Mucosa of descending colon (tissue), 3 donors: Measurements from ENCODE around the gene OTOP3. TPM values are rescaled to one million over a fixed set of nuclear protein-coding genes. Genes with fewer than 3 reads are reported as not detected.

Experiments used
- ATAC-seq: fragments of 200-7000 bp; cut with Tn5 transposase; one replicate; pipeline ENCODE4 v1.9.1; 2020; ENCODE audit warnings: mild to moderate bottlenecking, moderate library complexity
- DNase-seq, 3 donors: peaks; one replicate each; pipeline ENCODE4 v3.0.0-alpha.2; 2020
- H3K36me3 ChIP-seq: fragments of 200-600 bp; one replicate; pipeline ENCODE4 v1.8.0; 2021; ENCODE audit warnings: low read depth, mild to moderate bottlenecking
- H3K4me1 ChIP-seq: fragments of 200-600 bp; one replicate; pipeline ENCODE4 v1.8.0; 2021; ENCODE audit warnings: low read depth, mild to moderate bottlenecking
- H3K4me3 ChIP-seq: fragments of 200-600 bp; one replicate; pipeline ENCODE4 v1.8.0; 2021; ENCODE audit warnings: mild to moderate bottlenecking
- H3K9me3 ChIP-seq: fragments of 200-600 bp; one replicate; pipeline ENCODE4 v1.8.0; 2021; ENCODE audit warnings: mild to moderate bottlenecking
- intact Hi-C, 2 donors: fragments of 100-400 bp; cut with DNase I in 1 of 2; cut with micrococcal nuclease in 1 of 2; formaldehyde crosslinking; loops; one replicate each; pipeline versions ENCODE4 v1.11.0 to v1.11.1; 2022; cut with DNase I, micrococcal nuclease
- total RNA-seq, 3 donors: library from RNA; stranded (reverse); fragmentation: NEBNext Ultra II Directional in 2 of 3; extraction: Animal tissue kit (Norgen Biotek cat#: 25700) in 2 of 3; gene quantifications; one replicate each; pipeline versions ENCODE4 v1.2.1 to v1.2.4, GENCODE V29; 2021 to 2023
- TF ChIP-seq, protein P1 (sequence below): fragments of 200-600 bp; IDR thresholded peaks from one replicate; pipeline ENCODE4 v1.8.0; 2022; ENCODE audit warnings: antibody characterized with exemption, mild to moderate bottlenecking
- donor health status: DM: no; HTN: no; CAD: no; lungs with moderate emphysema.
- donor health status: DM: no; HTN: no; CAD: no.
- donor health status: DM: no; HTN: yes; CAD: no.

The OTOP3 gene
- total RNA-seq, 3 donors from 2014 or later = 0.38 to 2.8 (median 1.5) TPM

DNA sequence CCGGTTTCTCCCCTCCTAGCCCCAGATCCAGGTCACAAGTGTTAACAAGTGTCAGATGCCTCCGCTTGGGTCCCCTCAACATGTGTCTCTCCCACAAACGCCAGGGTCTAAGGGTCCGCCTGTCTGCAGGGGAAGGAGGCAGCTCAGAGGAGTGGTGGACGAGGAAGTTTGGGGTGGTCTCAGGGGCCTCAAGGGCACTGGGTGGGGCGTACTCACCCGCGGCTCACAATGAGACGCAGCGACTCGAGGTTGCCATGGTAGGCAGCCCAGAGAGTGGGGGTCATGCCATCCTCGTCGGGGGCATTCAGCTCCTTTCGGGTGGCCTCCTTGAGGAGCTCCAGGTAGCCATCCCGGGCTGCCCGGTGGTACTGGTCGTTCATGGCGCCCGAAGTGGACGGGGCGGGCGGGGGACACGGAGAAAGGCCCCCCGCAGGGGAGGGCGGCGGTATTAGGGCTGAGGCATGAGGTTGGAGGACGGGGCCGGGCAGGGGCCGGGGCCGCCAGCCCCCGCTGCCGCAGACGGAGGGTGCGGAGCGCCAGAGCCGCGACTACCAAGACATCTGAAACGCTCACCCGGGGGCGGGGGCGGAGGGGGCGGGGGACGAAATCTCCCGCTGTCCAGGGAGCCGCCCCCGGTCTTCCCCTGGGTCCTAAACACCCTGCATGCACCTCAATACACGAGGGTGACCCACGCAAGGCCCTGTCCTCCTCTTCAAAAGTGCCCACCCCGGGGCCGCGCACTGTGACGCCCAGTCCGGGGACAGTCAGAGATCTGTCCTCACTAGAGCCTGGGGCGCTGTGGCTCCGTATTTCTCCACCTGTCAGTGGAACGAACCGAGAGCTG lies 12.8 kb upstream of the OTOP3 start, which contains the start of gene USH1G:
Gene USH1G, minus strand, starts transcription at position 562 of the 844 bp plus-strand sequence. Its CDS starts 182 bp downstream, at position 380.
- intact Hi-C loops = no loop called here
- DNase-seq (no peak), ATAC-seq (peak; percentile 38)
- Histone ChIP-seq H3K36me3 (no peaks in the 10 kb centered on the region), H3K9me3 (no peaks in the 10 kb centered on the region), H3K4me1 (peaks cover 11% of the 10 kb centered on the region), H3K4me3 (no peak within 1 kb of the TSS)
- TF ChIP-seq, protein P1, sequence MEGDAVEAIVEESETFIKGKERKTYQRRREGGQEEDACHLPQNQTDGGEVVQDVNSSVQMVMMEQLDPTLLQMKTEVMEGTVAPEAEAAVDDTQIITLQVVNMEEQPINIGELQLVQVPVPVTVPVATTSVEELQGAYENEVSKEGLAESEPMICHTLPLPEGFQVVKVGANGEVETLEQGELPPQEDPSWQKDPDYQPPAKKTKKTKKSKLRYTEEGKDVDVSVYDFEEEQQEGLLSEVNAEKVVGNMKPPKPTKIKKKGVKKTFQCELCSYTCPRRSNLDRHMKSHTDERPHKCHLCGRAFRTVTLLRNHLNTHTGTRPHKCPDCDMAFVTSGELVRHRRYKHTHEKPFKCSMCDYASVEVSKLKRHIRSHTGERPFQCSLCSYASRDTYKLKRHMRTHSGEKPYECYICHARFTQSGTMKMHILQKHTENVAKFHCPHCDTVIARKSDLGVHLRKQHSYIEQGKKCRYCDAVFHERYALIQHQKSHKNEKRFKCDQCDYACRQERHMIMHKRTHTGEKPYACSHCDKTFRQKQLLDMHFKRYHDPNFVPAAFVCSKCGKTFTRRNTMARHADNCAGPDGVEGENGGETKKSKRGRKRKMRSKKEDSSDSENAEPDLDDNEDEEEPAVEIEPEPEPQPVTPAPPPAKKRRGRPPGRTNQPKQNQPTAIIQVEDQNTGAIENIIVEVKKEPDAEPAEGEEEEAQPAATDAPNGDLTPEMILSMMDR = no peak

DNA sequence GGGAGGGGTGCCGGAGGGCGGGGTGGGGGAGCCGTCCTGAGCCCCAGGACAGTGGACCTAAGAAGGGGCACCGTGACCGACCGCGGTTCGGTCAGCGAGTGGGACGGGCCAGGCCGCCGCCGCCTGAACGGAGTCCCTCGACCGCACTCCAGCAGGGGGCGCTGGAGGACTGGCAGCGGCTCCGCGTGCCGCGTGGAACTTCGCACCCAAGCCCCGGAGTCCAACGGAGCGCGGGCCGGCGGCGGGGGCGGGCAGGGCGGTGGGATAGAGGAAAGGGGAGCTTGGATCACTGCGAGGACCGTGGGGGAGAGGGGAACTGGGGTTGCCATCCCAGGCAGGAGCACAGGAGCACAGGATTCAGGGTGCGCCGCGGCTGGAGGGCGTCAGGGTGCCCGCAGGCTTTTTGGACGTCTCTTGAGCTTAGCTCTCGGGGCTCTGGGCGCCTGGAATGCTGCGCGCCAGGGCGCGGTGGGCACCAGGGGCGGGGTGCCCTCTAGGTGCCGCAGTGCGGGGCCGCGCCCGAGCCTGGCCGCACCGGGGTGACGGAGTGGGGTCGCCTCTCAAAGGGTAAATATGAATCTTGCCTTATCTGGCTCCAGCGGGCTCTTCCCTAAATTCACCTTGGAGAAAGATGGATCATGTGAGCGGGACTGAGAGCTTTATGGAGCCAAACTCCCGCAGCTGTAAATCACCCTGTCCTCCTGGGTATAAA lies 12.0 kb upstream of the OTOP3 start:
- Histone ChIP-seq H3K4me1 (peaks cover 11% of the 10 kb centered on the region), H3K4me3 (no peak overlapping the region), H3K9me3 (no peaks in the 10 kb centered on the region), H3K36me3 (no peaks in the 10 kb centered on the region)
- intact Hi-C loops = no loop called here
- TF ChIP-seq, protein P1 = peak; percentile 87
- ATAC-seq (peak; percentile 87), DNase-seq (peak; percentile 73 to 84 (median 80))

DNA sequence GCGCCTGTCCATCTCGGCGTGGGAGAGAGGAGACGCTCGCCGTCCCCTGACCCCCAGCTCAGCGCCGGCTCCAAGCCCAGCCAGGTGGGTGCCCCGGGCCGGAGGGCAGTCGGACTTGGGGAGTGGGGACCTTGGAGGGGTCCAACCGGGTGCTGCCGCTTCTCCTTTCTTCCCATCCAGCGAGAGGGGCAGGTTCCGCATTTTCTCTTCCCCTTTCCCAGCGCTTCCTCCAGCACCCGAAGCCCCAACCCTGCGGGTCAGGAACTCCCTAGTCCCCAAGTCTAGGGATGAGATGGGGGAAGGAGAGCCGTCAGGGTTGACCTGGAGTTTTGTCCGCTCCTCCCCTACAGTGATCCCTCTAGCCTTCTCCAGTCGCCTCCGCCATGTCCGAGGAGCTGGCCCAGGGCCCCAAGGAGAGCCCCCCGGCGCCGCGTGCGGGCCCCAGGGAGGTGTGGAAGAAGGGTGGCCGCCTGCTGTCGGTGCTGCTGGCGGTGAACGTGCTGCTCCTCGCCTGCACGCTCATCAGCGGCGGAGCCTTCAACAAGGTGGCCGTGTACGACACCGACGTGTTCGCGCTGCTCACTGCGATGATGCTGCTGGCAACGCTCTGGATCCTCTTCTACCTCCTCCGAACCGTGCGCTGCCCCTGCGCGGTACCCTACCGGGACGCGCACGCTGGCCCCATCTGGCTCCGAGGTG lies 11.3 kb upstream of the OTOP3 start, which contains the start of gene OTOP2:
Gene OTOP2, plus strand, starts transcription at position 24 of the 699 bp plus-strand sequence. Its CDS starts 360 bp downstream, at position 384.
- ATAC-seq (peak; percentile 14), DNase-seq (peak in 2 of 3 donors; percentile 22 to 36)
- TF ChIP-seq, protein P1 = no peak
- intact Hi-C loops = no loop called here
- no peaks in the 10 kb centered on the region for H3K9me3 ChIP-seq
- H3K36me3 ChIP-seq = no peaks in the 10 kb centered on the region
- peaks cover 11% of the 10 kb centered on the region for H3K4me1 ChIP-seq
- H3K4me3 ChIP-seq = no peak within 1 kb of the TSS

DNA sequence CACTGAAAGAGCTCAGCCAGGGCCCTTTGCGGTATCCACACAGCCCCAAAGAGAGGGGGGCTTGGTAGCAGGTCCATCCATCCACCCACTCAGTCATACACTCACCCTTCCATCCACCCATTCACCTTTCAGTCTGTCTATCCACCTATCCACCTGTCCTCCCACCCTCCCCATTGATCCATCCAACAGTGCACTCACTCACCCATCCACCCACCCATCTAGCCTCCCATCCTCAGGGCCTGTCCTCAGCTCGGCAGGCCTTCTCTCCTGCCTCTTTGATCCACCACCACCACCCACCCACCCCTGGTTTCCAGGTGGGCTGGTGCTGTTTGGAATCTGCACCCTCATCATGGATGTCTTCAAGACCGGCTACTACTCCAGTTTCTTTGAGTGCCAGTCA lies 10.5 kb upstream of the OTOP3 start:
- ATAC-seq (no peak), DNase-seq (no peak)
- Histone ChIP-seq H3K9me3 (no peaks in the 10 kb centered on the region), H3K4me1 (peaks cover 11% of the 10 kb centered on the region), H3K4me3 (no peak overlapping the region), H3K36me3 (no peaks in the 10 kb centered on the region)
- intact Hi-C loops = no loop called here
- TF ChIP-seq, protein P1 = no peak

DNA sequence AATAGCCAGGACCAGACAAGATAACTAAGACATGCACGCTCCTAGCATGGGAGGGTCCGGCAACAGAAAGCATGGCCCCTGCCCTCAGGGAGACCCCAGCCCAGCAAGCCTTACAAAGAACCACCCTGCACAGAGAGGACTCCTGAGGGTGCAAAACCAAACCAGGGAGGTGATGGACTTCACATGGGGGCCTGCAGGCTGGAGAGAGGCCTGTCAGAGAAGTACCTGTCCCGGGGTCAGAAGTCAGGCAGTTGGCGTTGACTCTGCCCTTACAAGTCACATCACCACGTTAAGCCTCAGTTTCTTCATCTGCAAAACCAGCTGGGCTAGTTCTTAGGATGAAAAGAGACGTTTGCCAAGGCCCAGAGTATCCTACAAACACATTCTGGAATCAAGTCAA lies 6.9 kb upstream of the OTOP3 start:
- intact Hi-C loops = no loop called here
- no peaks in the 10 kb centered on the region for H3K36me3 ChIP-seq
- H3K9me3 ChIP-seq = no peaks in the 10 kb centered on the region
- no peak overlapping the region for H3K4me3 ChIP-seq
- TF ChIP-seq, protein P1 = no peak
- no peak for ATAC-seq
- no peak for DNase-seq
- H3K4me1 ChIP-seq = peaks cover 3% of the 10 kb centered on the region
